K562 (cell line): ENCODE data around the gene CBFA2T3. TPM values are rescaled to one million over a fixed set of nuclear protein-coding genes. Genes with fewer than 3 reads are reported as not detected.

Experiments
- ATAC-seq: fragments of 200-7000 bp; cut with Tn5 transposase; 3 replicates; pipeline ENCODE4 v1.9.1; 2020; ENCODE audit warnings: moderate library complexity
- BruUV-seq: library from RNA; stranded (reverse); fragments of 400-500 nt; replicated peaks from 2 replicates; lab custom pipeline; 2021; lab: Mats Ljungman, UMichigan
- CTCF ChIA-PET: fragments of 300-600 bp; formaldehyde crosslinking; extraction: SDS; loops from one replicate; lab custom pipeline; 2021; ENCODE audit warnings: low intra/inter-chr PET ratio; lab: Yijun Ruan, JAX
- POLR2A ChIA-PET: fragments of 300-600, 350-650 bp; sonication (Branson Sonifier 250); formaldehyde crosslinking; extraction: SDS; loops from one replicate; lab custom pipeline; 2021; ENCODE audit warnings: antibody characterized with exemption, inconsistent platforms; lab: Yijun Ruan, JAX
- DNase-seq, 4 experiments: peaks; one replicate each; pipeline versions ENCODE4 v3.0.0 to v3.0.0-alpha.2; 2011 to 2018; ENCODE audit warnings: low spot score in 3 of 4, mixed read lengths in 3 of 4; ENCODE audit errors: extremely low read depth in 1 of 4
- FAIRE-seq: peaks from 2 replicates; lab custom pipeline; 2011; peaks lifted over from hg19 to GRCh38; lab: Jason Lieb, UNC
- H2AFZ ChIP-seq: 2 replicates; pipeline ENCODE4 v1.6.0; 2011; ENCODE audit warnings: low read depth, low read length, control low read depth, inconsistent platforms
- H3K27ac ChIP-seq: fragments of 200-600 bp; 3 replicates; pipeline ENCODE4 v1.8.0; 2011; ENCODE audit warnings: low read depth, mild to moderate bottlenecking, control low read depth, inconsistent platforms, low read length, moderate library complexity, mixed read lengths; ENCODE audit errors: extremely low read depth
- H3K27me3 ChIP-seq, 2 experiments: fragments of 300-600 bp in 1 of 2; 2 replicates in 1 of 2; 3 replicates in 1 of 2; pipeline versions ENCODE4 v1.6.0 to v1.8.0; 2011; ENCODE audit warnings: inconsistent platforms in 2 of 2, low read length in 2 of 2, mild to moderate bottlenecking in 1 of 2, mixed read lengths in 1 of 2, moderate library complexity in 1 of 2; ENCODE audit not compliant: control insufficient read depth in 2 of 2, insufficient read depth in 2 of 2
- H3K36me3 ChIP-seq: fragments of 300-600 bp; 3 replicates; pipeline ENCODE4 v1.8.0; 2011; ENCODE audit warnings: mild to moderate bottlenecking, low read length, inconsistent platforms; ENCODE audit not compliant: control insufficient read depth, insufficient read depth
- H3K4me1 ChIP-seq, 2 experiments: fragments of 200-600 bp in 1 of 2; replicated peaks in 1 of 2; 2 replicates in 1 of 2; 3 replicates in 1 of 2; pipeline versions ENCODE4 v1.5.1 to v1.8.0; 2011; ENCODE audit warnings: inconsistent platforms in 2 of 2, low read length in 2 of 2, mild to moderate bottlenecking in 1 of 2, mixed read lengths in 1 of 2, moderate library complexity in 1 of 2; ENCODE audit not compliant: control insufficient read depth in 2 of 2, insufficient read depth in 2 of 2
- H3K4me2 ChIP-seq: 2 replicates; pipeline ENCODE4 v1.6.1; 2011; ENCODE audit warnings: low read length, control low read depth, inconsistent platforms, mixed read lengths; ENCODE audit not compliant: insufficient read depth
- H3K4me3 ChIP-seq: fragments of 200-600 bp; sonication (generic), shearing (Covaris generic); 2 replicates; pipeline ENCODE4 v1.5.1; 2016; ENCODE audit warnings: control low read depth, inconsistent platforms
- H3K79me2 ChIP-seq: fragments of 200-600 bp; 3 replicates; pipeline ENCODE4 v1.8.0; 2011; ENCODE audit warnings: low read length, inconsistent platforms; ENCODE audit not compliant: control insufficient read depth, insufficient read depth
- H3K9ac ChIP-seq, 2 experiments: 2 replicates each; pipeline versions ENCODE4 v1.6.0 to v1.6.1; 2011; ENCODE audit warnings: low read depth in 2 of 2, low read length in 2 of 2, control low read depth in 1 of 2, inconsistent platforms in 1 of 2, mild to moderate bottlenecking in 1 of 2, mixed read lengths in 1 of 2; ENCODE audit not compliant: insufficient read depth in 1 of 2
- H3K9me1 ChIP-seq: one replicate; pipeline ENCODE4 v1.6.0; 2011; ENCODE audit warnings: inconsistent platforms, mild to moderate bottlenecking, low read length, moderate library complexity; ENCODE audit not compliant: control insufficient read depth, insufficient read depth
- H3K9me3 ChIP-seq: replicated peaks from 2 replicates; pipeline ENCODE4 v1.5.1; 2011; ENCODE audit warnings: low read depth, low read length, inconsistent platforms; ENCODE audit not compliant: control insufficient read depth, insufficient read depth
- H4K20me1 ChIP-seq: replicated peaks from 2 replicates; pipeline ENCODE4 v1.6.1; 2011; ENCODE audit warnings: low read length, inconsistent platforms, mixed read lengths; ENCODE audit not compliant: control insufficient read depth, insufficient read depth
- ARNT ChIP-seq, 2 experiments: fragments of 450-650 bp; IDR thresholded peaks; 2 replicates each; pipeline ENCODE4 v1.6.1; 2016; ENCODE audit warnings: mild to moderate bottlenecking in 1 of 2
- ATF1 ChIP-seq, 2 experiments: fragments of 450-650 bp in 1 of 2; IDR thresholded peaks; 2 replicates each; pipeline ENCODE4 v1.6.1; 2016; ENCODE audit warnings: missing compliant biosample characterization in 1 of 2, missing genetic modification characterization in 1 of 2
- EHMT2 ChIP-seq: fragments of 450-650 bp; IDR thresholded peaks from 2 replicates; pipeline ENCODE4 v1.6.1; 2018; ENCODE audit warnings: antibody characterized with exemption
- EZH2 ChIP-seq: IDR thresholded peaks from 2 replicates; pipeline ENCODE4 v1.6.1; 2012; ENCODE audit warnings: low read depth, mild to moderate bottlenecking, inconsistent platforms, low read length, borderline replicate concordance
- POLR2G ChIP-seq: fragments of 200-400 bp; formaldehyde crosslinking; IDR thresholded peaks from 2 replicates; pipeline ENCODE4 v1.6.1; 2017; ENCODE audit warnings: low read depth, mild to moderate bottlenecking, antibody characterized with exemption, low read length, moderate library complexity
- RBM22 ChIP-seq: fragments of 200-400 bp; formaldehyde crosslinking; IDR thresholded peaks from 2 replicates; pipeline ENCODE4 v1.6.1; 2018; ENCODE audit warnings: low read length, low read depth; ENCODE audit not compliant: poor library complexity, severe bottlenecking
- SMARCC2 ChIP-seq: fragments of 450-650 bp; IDR thresholded peaks from 2 replicates; pipeline ENCODE4 v1.6.1; 2017; ENCODE audit warnings: antibody characterized with exemption, moderate library complexity, mild to moderate bottlenecking, low read depth
- ZBED1 ChIP-seq: IDR thresholded peaks from 2 replicates; pipeline ENCODE4 v1.6.1; 2014
- WGBS: fragments of 100-300 bp; shearing (Covaris generic); methylation state at CpG from one replicate; pipeline ENCODE4 v1.1.6; 2016; ENCODE audit warnings: low coverage, mixed read lengths; ENCODE audit not compliant: insufficient coverage; ENCODE audit errors: missing lambda C conversion rate; 5-methylcytosine and 5-hydroxymethylcytosine counted together
- in situ Hi-C: fragments of 300-500 bp; cut with MboI; formaldehyde crosslinking; loops from 4 replicates; pipeline ENCODE4 v1.15.0; 2018; ENCODE audit warnings: inconsistent platforms, mixed read lengths
- intact Hi-C: fragments of 100-400 bp; cut with micrococcal nuclease; formaldehyde crosslinking; loops from 2 replicates; pipeline ENCODE4 v1.14.2; 2022
- polyA plus RNA-seq, 8 experiments: library from polyadenylated mRNA; depleted of rRNA in 4 of 8; stranded (reverse) in 5 of 8; unstranded in 3 of 8; fragments of >200 nt; fragmentation: Nextera tagmentation in 2 of 8; fragmentation: Illumina TruSeq in 1 of 8; extraction: Ambion mirVana in 2 of 8; extraction: Trizol in 1 of 8; gene quantifications; 2 replicates each; pipeline versions ENCODE4 v1.2.1 to v1.2.3, GENCODE V29; 2011 to 2014; ENCODE audit warnings: inconsistent platforms in 1 of 8, missing spikeins in 1 of 8
- total RNA-seq, 7 experiments: library from RNA; depleted of rRNA in 6 of 7; stranded (reverse); fragments of >200 nt in 6 of 7; fragmentation: Illumina TruSeq in 2 of 7; extraction: Trizol in 2 of 7; gene quantifications; 2 replicates each; pipeline versions ENCODE4 v1.2.1 to v1.2.3, GENCODE V29; 2011 to 2021; ENCODE audit warnings: low replicate concordance in 1 of 7
- TF ChIP-seq, protein P1 (sequence below): fragments of 250-450 bp; sonication (Bioruptor Pico); IDR thresholded peaks from 2 replicates; pipeline ENCODE4 v1.5.0; 2020; ENCODE audit warnings: mild to moderate bottlenecking, borderline replicate concordance

CBFA2T3 gene
- total and polyA plus RNA-seq, 9 of the 15 experiments (the other 6 are each of a cell fraction or from before 2014, with no cell fraction given) = 2.3 to 145 (median 6.7) TPM

DNA sequence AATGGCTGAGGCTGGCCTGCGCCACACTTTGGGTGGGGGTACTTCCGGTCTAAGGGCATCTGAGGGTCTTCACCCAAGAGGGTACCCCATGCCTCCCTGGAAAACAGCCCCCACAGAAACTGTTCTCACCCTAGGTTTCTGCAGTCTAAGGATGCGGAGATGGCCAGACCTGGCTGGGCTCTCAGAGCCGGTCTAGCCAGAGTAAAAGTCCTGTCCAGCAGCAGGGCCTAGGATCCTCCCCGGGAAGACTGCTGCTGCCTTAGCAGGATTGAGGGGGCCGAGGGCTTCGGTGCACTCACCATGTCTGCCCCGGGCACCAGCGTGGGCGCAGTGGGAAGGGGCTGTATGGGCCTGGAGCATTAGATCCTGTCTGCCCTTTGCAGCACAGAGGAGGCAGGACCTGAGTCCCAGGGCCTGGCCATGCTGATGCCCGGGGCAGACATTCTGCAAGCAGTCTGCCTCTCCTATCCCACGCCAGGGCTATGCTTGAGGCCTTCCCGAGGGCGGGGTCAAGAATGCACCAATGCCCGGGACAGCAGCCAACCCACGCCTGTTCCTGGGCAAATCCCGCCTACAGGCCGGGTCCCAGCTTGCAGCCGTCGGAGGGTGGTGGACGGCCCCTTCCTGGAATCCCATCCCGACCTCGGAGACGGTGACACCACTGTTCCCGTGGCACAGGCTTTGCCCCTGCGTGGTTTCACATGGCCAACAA is 54.7 kb downstream of the CBFA2T3 start:
- H4K20me1 ChIP-seq = peaks cover 22% of the 10 kb centered on the region
- H3K27ac ChIP-seq = no peak overlapping the region
- H2AFZ ChIP-seq = no peak overlapping the region

DNA sequence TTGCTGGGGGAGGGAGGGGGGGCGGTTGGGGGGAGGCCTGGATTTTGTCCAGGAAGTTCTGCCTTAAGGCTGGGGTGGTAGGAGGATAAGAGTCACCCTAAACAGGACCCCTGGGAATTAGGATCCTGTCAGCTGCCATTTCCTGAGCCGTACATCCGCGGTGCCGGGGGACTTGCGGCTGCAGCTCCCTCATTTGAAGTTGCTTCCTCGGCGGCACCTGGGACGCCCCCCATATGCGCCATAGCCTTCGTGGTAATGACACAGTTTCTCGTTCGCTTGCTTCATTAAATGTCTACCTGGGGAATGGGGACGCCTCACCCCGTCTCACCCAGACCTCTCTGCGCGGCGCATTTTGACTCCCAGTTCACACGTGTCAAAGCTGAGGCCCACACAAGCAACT is 55.4 kb downstream of the CBFA2T3 start:
- TF ChIP-seq, protein P1, sequence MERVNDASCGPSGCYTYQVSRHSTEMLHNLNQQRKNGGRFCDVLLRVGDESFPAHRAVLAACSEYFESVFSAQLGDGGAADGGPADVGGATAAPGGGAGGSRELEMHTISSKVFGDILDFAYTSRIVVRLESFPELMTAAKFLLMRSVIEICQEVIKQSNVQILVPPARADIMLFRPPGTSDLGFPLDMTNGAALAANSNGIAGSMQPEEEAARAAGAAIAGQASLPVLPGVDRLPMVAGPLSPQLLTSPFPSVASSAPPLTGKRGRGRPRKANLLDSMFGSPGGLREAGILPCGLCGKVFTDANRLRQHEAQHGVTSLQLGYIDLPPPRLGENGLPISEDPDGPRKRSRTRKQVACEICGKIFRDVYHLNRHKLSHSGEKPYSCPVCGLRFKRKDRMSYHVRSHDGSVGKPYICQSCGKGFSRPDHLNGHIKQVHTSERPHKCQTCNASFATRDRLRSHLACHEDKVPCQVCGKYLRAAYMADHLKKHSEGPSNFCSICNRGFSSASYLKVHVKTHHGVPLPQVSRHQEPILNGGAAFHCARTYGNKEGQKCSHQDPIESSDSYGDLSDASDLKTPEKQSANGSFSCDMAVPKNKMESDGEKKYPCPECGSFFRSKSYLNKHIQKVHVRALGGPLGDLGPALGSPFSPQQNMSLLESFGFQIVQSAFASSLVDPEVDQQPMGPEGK (CRISPR knock-in tag) = no peak
- TF ChIP-seq RBM22 = peak; percentile 49
- in situ Hi-C loops = no loop called here
- Histone ChIP-seq H3K36me3 (peaks cover 96% of the 10 kb centered on the region; the same call in 2 of the 3 replicates), H3K4me1 (peaks cover 0 to 76% of the 10 kb centered on the region in 2 experiments; a peak in 3 of 5 replicates), H3K79me2 (peaks cover 99% of the 10 kb centered on the region), H3K9me3 (no peaks in the 10 kb centered on the region), H3K27ac (no peak overlapping the region), H3K4me2 (no peak overlapping the region), H2AFZ (no peak overlapping the region), H3K4me3 (no peak overlapping the region), H4K20me1 (peaks cover 16% of the 10 kb centered on the region), H3K9me1 (peaks cover 8% of the 10 kb centered on the region), H3K9ac (0 out of 4 replicates have a peak overlapping the region, but pooled peaks of 1 of the 2 experiments have one; percentile 54), H3K27me3 (no peaks in the 10 kb centered on the region)
- ATAC-seq (no peak), DNase-seq (no peak), FAIRE-seq (no peak)
- ChIA-PET POLR2A (interaction anchor here (0.6 kb wide), 1 partner anchor 348 kb away, joined by 4 read pairs; no protein-coding TSS in a partner anchor), CTCF (no interaction called here)
- intact Hi-C loops = no loop called here
- 100% methylated on average over 11 of the region's 19 CpGs for WGBS
- BruUV-seq = no TSS peak

More for the DNA sequence above, 54.7 kb downstream of the CBFA2T3 start:
- Histone ChIP-seq H3K9ac (0 out of 4 replicates have a peak overlapping the region, but pooled peaks of 1 of the 2 experiments have one; percentile 54), H3K4me3 (no peak overlapping the region), H3K9me1 (peaks cover 11% of the 10 kb centered on the region), H3K4me1 (peaks cover 0 to 82% of the 10 kb centered on the region in 2 experiments; a peak in 3 of 5 replicates)
- no peak for FAIRE-seq
- ChIA-PET CTCF (no interaction called here), POLR2A (no interaction called here)
- no TSS peak for BruUV-seq
- 95% methylated on average over 17 of the region's 26 CpGs for WGBS
- TF ChIP-seq EZH2 = no peak
- TF ChIP-seq POLR2G = peak; percentile 27; the same call in 1 of the 2 replicates
- no peak for TF ChIP-seq ARNT (IDR thresholded peaks at IDR 0.05)
- no peak for TF ChIP-seq ATF1 (CRISPR knock-in tag; IDR thresholded peaks at IDR 0.05)
- TF ChIP-seq ATF1 (tag; IDR thresholded peaks at IDR 0.05) = no peak
- no peak for TF ChIP-seq SMARCC2
- peak; percentile 61 for TF ChIP-seq RBM22
- no peak for TF ChIP-seq EHMT2
- no peak for TF ChIP-seq ZBED1
- TF ChIP-seq, all 486 proteins: peak for 2
- intact Hi-C loops (no loop called here), in situ Hi-C loops (no loop called here)
- DNase-seq = no peak
- H3K27me3 ChIP-seq = no peaks in the 10 kb centered on the region
- peaks cover 99% of the 10 kb centered on the region for H3K79me2 ChIP-seq
- peaks cover 96% of the 10 kb centered on the region; the same call in 2 of the 3 replicates for H3K36me3 ChIP-seq
- no peak overlapping the region for H3K4me2 ChIP-seq
- no peak for ATAC-seq
- H3K9me3 ChIP-seq = no peaks in the 10 kb centered on the region
